ENCODE data around the gene ANO10. TPM values are rescaled to one million over a fixed set of nuclear protein-coding genes. Genes with fewer than 3 reads are reported as not detected.

Gene ANO10
- total RNA-seq, 2 experiments from 2014 or later, result 6.3 to 8.9 TPM

DNA sequence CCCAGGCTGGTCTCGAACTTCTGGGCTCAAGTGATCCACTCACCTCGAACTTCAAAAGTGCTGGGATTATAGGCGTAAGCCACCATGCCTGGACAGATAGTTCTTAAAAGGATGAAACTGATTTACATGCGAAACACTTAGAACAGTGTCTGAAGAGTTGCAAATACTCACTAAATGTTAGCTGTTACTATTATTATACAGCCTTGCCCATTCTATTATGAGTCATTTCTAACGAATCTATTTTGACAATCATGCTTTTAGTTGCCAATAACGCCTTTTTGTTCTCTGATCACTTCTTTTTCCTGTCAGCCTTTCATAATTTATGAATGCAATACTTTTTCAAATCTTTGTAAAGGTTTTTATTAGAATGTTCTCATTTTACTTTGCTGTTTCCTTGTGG, 222.8 kb downstream of the ANO10 start:
- ATAC-seq (no peak), DNase-seq (no peak)
- H3K36me3 Mint-ChIP-seq (ENCODE audit: low read depth), result no peaks in the 10 kb centered on the region
- TF ChIP-seq, protein P1, sequence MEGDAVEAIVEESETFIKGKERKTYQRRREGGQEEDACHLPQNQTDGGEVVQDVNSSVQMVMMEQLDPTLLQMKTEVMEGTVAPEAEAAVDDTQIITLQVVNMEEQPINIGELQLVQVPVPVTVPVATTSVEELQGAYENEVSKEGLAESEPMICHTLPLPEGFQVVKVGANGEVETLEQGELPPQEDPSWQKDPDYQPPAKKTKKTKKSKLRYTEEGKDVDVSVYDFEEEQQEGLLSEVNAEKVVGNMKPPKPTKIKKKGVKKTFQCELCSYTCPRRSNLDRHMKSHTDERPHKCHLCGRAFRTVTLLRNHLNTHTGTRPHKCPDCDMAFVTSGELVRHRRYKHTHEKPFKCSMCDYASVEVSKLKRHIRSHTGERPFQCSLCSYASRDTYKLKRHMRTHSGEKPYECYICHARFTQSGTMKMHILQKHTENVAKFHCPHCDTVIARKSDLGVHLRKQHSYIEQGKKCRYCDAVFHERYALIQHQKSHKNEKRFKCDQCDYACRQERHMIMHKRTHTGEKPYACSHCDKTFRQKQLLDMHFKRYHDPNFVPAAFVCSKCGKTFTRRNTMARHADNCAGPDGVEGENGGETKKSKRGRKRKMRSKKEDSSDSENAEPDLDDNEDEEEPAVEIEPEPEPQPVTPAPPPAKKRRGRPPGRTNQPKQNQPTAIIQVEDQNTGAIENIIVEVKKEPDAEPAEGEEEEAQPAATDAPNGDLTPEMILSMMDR (IDR thresholded peaks at IDR 0.05), result no peak
- CTCF ChIA-PET, result interaction anchor here (1.1 to 2.0 kb wide), 2 partner anchors 21 to 78 kb away, joined by 3 to 5 read pairs; no protein-coding TSS in a partner anchor
- H3K9me3 Mint-ChIP-seq, result no peaks in the 10 kb centered on the region
- H3K27me3 Mint-ChIP-seq, result no peaks in the 10 kb centered on the region
- intact Hi-C loops (cut with micrococcal nuclease), result no loop called here
- H3K4me3 Mint-ChIP-seq, result no peak overlapping the region
- H3K27ac Mint-ChIP-seq, result no peak overlapping the region
- POLR2A ChIA-PET, result no interaction called here
- peaks cover 8% of the 10 kb centered on the region for H3K4me1 Mint-ChIP-seq (ENCODE audit: low read depth)

GRCh38 chr3:43394041-43394554, 227.7 kb downstream of the ANO10 start:
- DNase-seq (no peak), ATAC-seq (no peak)
- no peaks in the 10 kb centered on the region for H3K27me3 Mint-ChIP-seq
- no peak overlapping the region for H3K27ac Mint-ChIP-seq
- peaks cover 43% of the 10 kb centered on the region for H3K4me1 Mint-ChIP-seq (ENCODE audit: low read depth)
- ChIA-PET POLR2A (no interaction called here), CTCF (no interaction called here)
- TF ChIP-seq, protein P1 (IDR thresholded peaks at IDR 0.05), result no peak
- peaks cover 3% of the 10 kb centered on the region for H3K36me3 Mint-ChIP-seq (ENCODE audit: low read depth)
- no peak overlapping the region for H3K4me3 Mint-ChIP-seq
- intact Hi-C loops (cut with micrococcal nuclease), result no loop called here
- H3K9me3 Mint-ChIP-seq, result no peaks in the 10 kb centered on the region

DNA sequence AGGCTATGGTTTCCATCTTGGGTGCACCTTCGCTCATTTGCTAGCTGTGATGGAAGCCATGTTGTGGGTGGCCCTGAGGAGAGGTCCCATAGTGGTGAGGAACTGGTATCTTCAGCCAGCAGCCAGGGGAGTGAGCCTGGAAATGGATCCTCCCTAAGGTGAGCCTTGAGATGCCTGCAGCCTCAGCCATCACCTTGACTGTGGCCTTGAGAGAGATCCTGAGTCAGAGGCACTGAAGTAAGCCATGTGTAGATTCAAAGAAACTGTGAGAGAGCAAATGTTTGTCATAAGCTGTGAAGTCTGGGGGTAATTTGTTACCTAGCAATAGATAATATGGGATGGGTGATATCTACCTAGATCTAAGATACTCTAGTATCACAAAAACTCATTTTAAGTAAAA, 230.2 kb downstream of the ANO10 start:
- no peak for ATAC-seq
- intact Hi-C loops (cut with micrococcal nuclease), result no loop called here
- TF ChIP-seq, protein P1 (IDR thresholded peaks at IDR 0.05), result no peak
- peaks cover 3% of the 10 kb centered on the region for H3K36me3 Mint-ChIP-seq (ENCODE audit: low read depth)
- H3K27ac Mint-ChIP-seq, result peak overlapping the region; percentile 28
- H3K9me3 Mint-ChIP-seq, result no peaks in the 10 kb centered on the region
- no peaks in the 10 kb centered on the region for H3K27me3 Mint-ChIP-seq
- no peak for DNase-seq
- POLR2A ChIA-PET, result interaction anchor here (0.9 kb wide), 1 partner anchor 44 kb away, joined by 3 read pairs; no protein-coding TSS in a partner anchor
- H3K4me1 Mint-ChIP-seq (ENCODE audit: low read depth), result peaks cover 60% of the 10 kb centered on the region
- no peak overlapping the region for H3K4me3 Mint-ChIP-seq
- CTCF ChIA-PET, result no interaction called here

DNA sequence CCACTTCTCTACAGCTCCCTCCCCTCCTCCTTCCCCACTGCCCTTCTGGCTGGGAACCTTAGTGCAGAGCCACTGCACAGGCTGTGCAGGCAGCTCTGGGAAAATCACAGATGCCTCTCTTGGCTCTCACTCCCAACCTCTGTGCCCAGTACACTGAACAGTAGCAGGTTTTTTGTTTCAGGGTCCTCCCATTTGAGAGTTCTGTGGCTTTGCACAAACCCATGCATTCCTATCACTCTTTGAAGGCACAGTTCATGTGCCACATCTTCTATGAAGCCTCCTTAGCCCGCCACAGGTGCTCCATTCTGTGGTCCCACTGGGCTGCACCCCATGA, 231.6 kb downstream of the ANO10 start:
- DNase-seq, result no peak
- POLR2A ChIA-PET, result interaction anchor here (0.5 to 1.0 kb wide), 2 partner anchors 61 to 227 kb away, joined by 3 read pairs; no protein-coding TSS in a partner anchor
- H3K4me1 Mint-ChIP-seq (ENCODE audit: low read depth), result peaks cover 63% of the 10 kb centered on the region
- H3K27ac Mint-ChIP-seq, result peak overlapping the region; percentile 93
- H3K4me3 Mint-ChIP-seq, result peak overlapping the region; percentile 44
- CTCF ChIA-PET, result interaction anchor here (0.7 to 1.4 kb wide), 2 partner anchors 57 to 95 kb away, joined by 3 to 5 read pairs; no protein-coding TSS in a partner anchor
- peaks cover 3% of the 10 kb centered on the region for H3K36me3 Mint-ChIP-seq (ENCODE audit: low read depth)
- no peaks in the 10 kb centered on the region for H3K9me3 Mint-ChIP-seq
- TF ChIP-seq, protein P1 (IDR thresholded peaks at IDR 0.05), result no peak
- peak; percentile 15 for ATAC-seq
- no peaks in the 10 kb centered on the region for H3K27me3 Mint-ChIP-seq
- intact Hi-C loops (cut with micrococcal nuclease), result no loop called here

DNA sequence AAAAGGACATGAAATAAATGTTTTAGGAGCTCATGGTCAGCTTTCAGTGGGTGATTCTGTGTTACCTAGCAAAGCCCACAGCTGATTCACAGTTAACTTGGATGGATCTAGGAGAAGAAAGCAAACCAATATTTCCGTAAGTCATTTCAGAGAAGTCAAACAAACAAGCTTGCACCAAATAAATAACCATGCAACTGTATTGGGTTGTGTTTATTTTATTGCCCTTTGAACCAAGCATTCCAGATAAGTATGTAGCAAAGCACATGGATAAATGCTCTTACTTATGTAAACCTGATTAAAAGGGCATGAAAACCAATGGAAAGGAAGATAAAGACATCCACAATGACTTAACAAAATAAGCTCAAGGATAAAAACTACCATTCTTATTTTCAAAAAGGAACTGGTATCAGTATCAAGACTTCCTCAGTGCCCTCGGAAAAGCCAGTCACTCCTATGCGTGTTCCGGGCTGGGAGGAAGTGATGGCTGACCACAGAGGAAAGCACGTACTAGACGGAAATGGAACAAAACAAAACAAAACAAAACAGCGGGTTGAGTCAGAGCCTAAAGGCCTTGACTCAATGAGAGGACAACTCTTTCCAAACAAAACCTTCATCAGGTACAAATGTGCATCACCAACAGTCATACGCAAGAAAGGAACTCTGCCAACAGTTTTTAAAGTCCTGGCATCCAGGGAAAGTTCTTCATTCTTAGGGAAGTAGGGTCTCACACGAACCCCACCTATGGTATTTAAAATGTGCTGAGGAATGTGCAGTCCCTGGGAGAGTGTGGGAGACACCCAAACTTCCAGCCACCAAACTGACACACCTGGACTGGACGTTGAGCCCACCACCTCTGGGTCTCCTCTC, 232.2 kb downstream of the ANO10 start:
- Mint-ChIP-seq H3K4me1 (ENCODE audit: low read depth) (peaks cover 63% of the 10 kb centered on the region), H3K27ac (peak overlapping the region; percentile 93), H3K4me3 (peak overlapping the region; percentile 44), H3K36me3 (ENCODE audit: low read depth) (peaks cover 3% of the 10 kb centered on the region), H3K9me3 (peaks cover 3% of the 10 kb centered on the region), H3K27me3 (no peaks in the 10 kb centered on the region)
- DNase-seq (peak; percentile 85), ATAC-seq (peak; percentile 93)
- ChIA-PET CTCF (interaction anchor here (0.7 to 2.1 kb wide), 9 partner anchors 10 to 227 kb away, joined by 3 to 19 read pairs (median 5); no protein-coding TSS in a partner anchor), POLR2A (interaction anchor here (0.5 to 1.0 kb wide), 3 partner anchors 62 to 226 kb away, joined by 3 read pairs; no protein-coding TSS in a partner anchor)
- intact Hi-C loops (cut with micrococcal nuclease), result loop anchor here (10.0 kb wide), 1 partner anchor 115 kb away; no protein-coding TSS in a partner anchor
- TF ChIP-seq, protein P1 (IDR thresholded peaks at IDR 0.05), result no peak

All from activated CD8-positive, alpha-beta T cell treated with anti-CD3 and anti-CD28 coated beads for 36 hours (primary cell).